H1 (cell line): ENCODE results near the gene ZFYVE27. TPM values are rescaled to one million over a fixed set of nuclear protein-coding genes. Genes with fewer than 3 reads are reported as not detected.

Source experiments
- CTCF ChIA-PET: fragments of 300-600 bp; sonication (Branson Sonifier 250); formaldehyde crosslinking; loops from one replicate; lab custom pipeline; 2021; ENCODE audit not compliant: partially characterized antibody; lab: Charles Lee
- POLR2A ChIA-PET: fragments of 300-600 bp; sonication (Branson Sonifier 250); formaldehyde crosslinking; loops from one replicate; lab custom pipeline; 2021; ENCODE audit warnings: inconsistent platforms; ENCODE audit not compliant: partially characterized antibody; lab: Charles Lee
- DNase-seq, 2 experiments: peaks; one replicate each; pipeline versions ENCODE4 v3.0.0 to v3.0.0-alpha.2; 2010 to 2022; ENCODE audit warnings: low spot score in 2 of 2, low read depth in 1 of 2, mixed read lengths in 1 of 2
- FAIRE-seq: peaks from 2 replicates; lab custom pipeline; 2011; peaks lifted over from hg19 to GRCh38; lab: Jason Lieb, UNC
- H2AFZ ChIP-seq: 2 replicates; pipeline ENCODE4 v1.8.1; 2012; ENCODE audit warnings: low read length, inconsistent platforms
- H2AK5ac ChIP-seq: 2 replicates; pipeline ENCODE4 v1.6.1; 2013; ENCODE audit warnings: low read depth, low read length
- H2BK120ac ChIP-seq: replicated peaks from 2 replicates; pipeline ENCODE3; 2013; ENCODE audit warnings: low read depth, low read length, inconsistent platforms
- H2BK12ac ChIP-seq: 2 replicates; pipeline ENCODE4 v1.6.1; 2013; ENCODE audit warnings: low read depth, low read length
- H2BK15ac ChIP-seq: 2 replicates; pipeline ENCODE4 v1.6.1; 2013; ENCODE audit warnings: low read length
- H2BK20ac ChIP-seq: 2 replicates; pipeline ENCODE4 v1.6.1; 2013; ENCODE audit warnings: low read length
- H2BK5ac ChIP-seq: 2 replicates; pipeline ENCODE4 v1.6.1; 2013; ENCODE audit warnings: low read depth, low read length
- H3K14ac ChIP-seq: 2 replicates; pipeline ENCODE4 v1.6.1; 2013; ENCODE audit warnings: inconsistent platforms; ENCODE audit not compliant: insufficient read length
- H3K18ac ChIP-seq: 2 replicates; pipeline ENCODE4 v1.6.1; 2013; ENCODE audit warnings: low read length; ENCODE audit errors: extremely low read depth
- H3K23ac ChIP-seq: 2 replicates; pipeline ENCODE4 v1.6.1; 2013; ENCODE audit warnings: inconsistent platforms; ENCODE audit not compliant: insufficient read length
- H3K23me2 ChIP-seq: 2 replicates; pipeline ENCODE4 v1.6.1; 2013; ENCODE audit warnings: low read depth, low read length
- H3K27ac ChIP-seq: 2 replicates; pipeline ENCODE4 v1.6.1; 2011; ENCODE audit warnings: low read depth, low read length, inconsistent platforms
- H3K27me3 ChIP-seq, 4 experiments: replicated peaks in 1 of 4; 1 replicate in 1 of 4; 2 replicates in 3 of 4; pipeline versions ENCODE4 v1.6.1 to v1.8.1; 2011 to 2013; ENCODE audit warnings: low read length in 3 of 4, mild to moderate bottlenecking in 3 of 4, inconsistent platforms in 2 of 4, mixed read lengths in 2 of 4, moderate library complexity in 1 of 4; ENCODE audit not compliant: control insufficient read depth in 3 of 4, insufficient read depth in 3 of 4; ENCODE audit errors: extremely low read depth in 1 of 4
- H3K36me3 ChIP-seq, 4 experiments: 2 replicates each; pipeline versions ENCODE4 v1.6.1 to v1.8.1; 2011 to 2013; ENCODE audit warnings: mild to moderate bottlenecking in 4 of 4, low read length in 3 of 4, moderate library complexity in 2 of 4, control low read depth in 1 of 4, inconsistent platforms in 1 of 4; ENCODE audit not compliant: insufficient read depth in 4 of 4, control insufficient read depth in 2 of 4
- H3K4ac ChIP-seq: replicated peaks from 2 replicates; pipeline ENCODE3; 2013; ENCODE audit warnings: low read length, low read depth, mixed read lengths, inconsistent platforms; ENCODE audit not compliant: insufficient read length
- H3K4me1 ChIP-seq, 4 experiments: replicated peaks in 1 of 4; 1 replicate in 1 of 4; 2 replicates in 3 of 4; pipeline versions ENCODE4 v1.6.1 to v1.8.1; 2011 to 2013; ENCODE audit warnings: low read length in 3 of 4, inconsistent platforms in 2 of 4, mixed read lengths in 1 of 4; ENCODE audit not compliant: insufficient read depth in 4 of 4, control insufficient read depth in 3 of 4
- H3K4me2 ChIP-seq, 2 experiments: 2 replicates each; pipeline versions ENCODE4 v1.6.1 to v1.8.1; 2011 to 2013; ENCODE audit warnings: low read depth in 2 of 2, low read length in 2 of 2, control low read depth in 1 of 2, inconsistent platforms in 1 of 2, mild to moderate bottlenecking in 1 of 2; ENCODE audit not compliant: insufficient read depth in 1 of 2
- H3K4me3 ChIP-seq, 4 experiments: fragments of 200-600, 300-600 bp in 1 of 4; sonication (generic), shearing (Covaris generic), sonication (Bioruptor Twin) in 1 of 4; 2 replicates each; pipeline versions ENCODE4 v1.5.1 to v1.8.1; 2011 to 2016; ENCODE audit warnings: low read length in 4 of 4, low read depth in 3 of 4, control low read depth in 2 of 4, inconsistent platforms in 2 of 4, mild to moderate bottlenecking in 2 of 4, mixed read lengths in 1 of 4, moderate library complexity in 1 of 4; ENCODE audit not compliant: insufficient read depth in 2 of 4; ENCODE audit errors: extremely low read depth in 1 of 4
- H3K56ac ChIP-seq: replicated peaks from 2 replicates; pipeline ENCODE3; 2013; ENCODE audit warnings: low read depth, mild to moderate bottlenecking, mixed read lengths, low read length, inconsistent platforms; ENCODE audit not compliant: insufficient read length
- H3K79me1 ChIP-seq: 2 replicates; pipeline ENCODE4 v1.6.1; 2013; ENCODE audit warnings: low read depth, low read length, control low read depth
- H3K79me2 ChIP-seq, 2 experiments: 2 replicates each; pipeline versions ENCODE4 v1.6.1 to v1.8.1; 2012 to 2013; ENCODE audit warnings: low read length in 2 of 2, mild to moderate bottlenecking in 2 of 2, inconsistent platforms in 1 of 2; ENCODE audit not compliant: insufficient read depth in 2 of 2, control insufficient read depth in 1 of 2
- H3K9ac ChIP-seq, 4 experiments: replicated peaks in 1 of 4; 1 replicate in 1 of 4; 2 replicates in 3 of 4; pipeline versions ENCODE4 v1.6.1 to v1.8.1; 2011 to 2013; ENCODE audit warnings: low read depth in 3 of 4, low read length in 3 of 4, control low read depth in 2 of 4, mild to moderate bottlenecking in 2 of 4, moderate library complexity in 2 of 4, inconsistent platforms in 1 of 4; ENCODE audit errors: extremely low read depth in 1 of 4
- H3K9me3 ChIP-seq, 2 experiments: 2 replicates each; pipeline versions ENCODE4 v1.6.1 to v1.8.1; 2012 to 2013; ENCODE audit warnings: mild to moderate bottlenecking in 2 of 2, moderate library complexity in 2 of 2, control low read depth in 1 of 2, inconsistent platforms in 1 of 2, low read depth in 1 of 2, low read length in 1 of 2, mixed read lengths in 1 of 2; ENCODE audit not compliant: insufficient read depth in 2 of 2
- H4K20me1 ChIP-seq, 2 experiments: replicated peaks in 1 of 2; 2 replicates each; pipeline versions ENCODE3 to v1.8.1; 2011 to 2013; ENCODE audit warnings: inconsistent platforms in 2 of 2, low read length in 2 of 2, mild to moderate bottlenecking in 1 of 2; ENCODE audit not compliant: insufficient read depth in 2 of 2, control insufficient read depth in 1 of 2
- H4K5ac ChIP-seq: 2 replicates; pipeline ENCODE4 v1.6.1; 2013; ENCODE audit warnings: low read length, low read depth, mixed read lengths, inconsistent platforms; ENCODE audit not compliant: insufficient read length
- H4K8ac ChIP-seq: 2 replicates; pipeline ENCODE4 v1.8.0; 2013; ENCODE audit warnings: mild to moderate bottlenecking, moderate library complexity, low read length, inconsistent platforms; ENCODE audit not compliant: insufficient read depth; ENCODE audit errors: extremely low read depth
- H4K91ac ChIP-seq: replicated peaks from 2 replicates; pipeline ENCODE3; 2013; ENCODE audit warnings: low read length, mixed read lengths, inconsistent platforms; ENCODE audit not compliant: insufficient read length
- TAF7 ChIP-seq: optimal IDR thresholded peaks from 2 replicates; pipeline ENCODE3; 2011; ENCODE audit warnings: low read depth, mild to moderate bottlenecking, inconsistent platforms, low read length, moderate library complexity, borderline replicate concordance
- whole genome bisulfite sequencing, 2 experiments: shearing (Covaris generic) in 1 of 2; methylation state at CpG; one replicate each; pipeline versions ENCODE4 v1.1.6 to v1.1.7; 2013 to 2015; ENCODE audit warnings: low lambda C conversion rate in 2 of 2, mixed read lengths in 2 of 2, inconsistent platforms in 1 of 2, low coverage in 1 of 2, missing lambda C conversion rate in 1 of 2; ENCODE audit not compliant: insufficient replicate concordance in 2 of 2, insufficient coverage in 1 of 2, insufficient read length in 1 of 2; ENCODE audit errors: extremely low coverage in 1 of 2, missing lambda C conversion rate in 1 of 2; 5-methylcytosine and 5-hydroxymethylcytosine counted together
- polyA plus RNA-seq, 7 experiments: library from polyadenylated mRNA; depleted of rRNA in 3 of 7; stranded (reverse) in 5 of 7; unstranded in 2 of 7; fragments of >200 nt in 5 of 7; fragments of 200-250 nt in 2 of 7; gene quantifications; 1 replicate in 5 of 7; 2 replicates in 1 of 7; 4 replicates in 1 of 7; pipeline versions ENCODE4 v1.2.1 to v1.2.3, GENCODE V29; 2011 to 2013; ENCODE audit warnings: missing spikeins in 2 of 7, mixed read lengths in 2 of 7
- total RNA-seq: library from RNA; stranded (reverse); fragmentation: NEBNext Ultra II Directional; extraction: Animal tissue kit (Norgen Biotek cat#: 25700); gene quantifications from 2 replicates; pipeline ENCODE4 v1.2.1, GENCODE V29; 2021

Gene ZFYVE27
- total and polyA plus RNA-seq, 2 of the 8 experiments (the other 6 are each of a cell fraction or from before 2014, with no cell fraction given): 16.6 to 19.8 TPM

GRCh38 chr10:97755718-97756117, 18.8 kb downstream of the ZFYVE27 start:
- Histone ChIP-seq H3K27me3 (no peaks in the 10 kb centered on the region), H3K9me3 (no peaks in the 10 kb centered on the region), H3K27ac (no peak overlapping the region), H3K4me2 (no peak overlapping the region)
- no peak for TF ChIP-seq TAF7
- TF ChIP-seq, all 59 proteins: peak for 0
- ChIA-PET CTCF (interaction anchor here (0.8 to 8.5 kb wide), 6 partner anchors 10 to 115 kb away, joined by 3 to 77 read pairs (median 4); no protein-coding TSS in a partner anchor), POLR2A (interaction anchor here (1.0 to 2.3 kb wide), 3 partner anchors 8 to 19 kb away, joined by 4 to 6 read pairs (median 6); partner anchors contain the start of gene ZFYVE27)
- no peak overlapping the region for H3K18ac ChIP-seq
- H3K4ac ChIP-seq: no peak overlapping the region
- no peak overlapping the region for H2BK12ac ChIP-seq
- H2BK15ac ChIP-seq: no peak overlapping the region
- WGBS, 2 experiments: 100% methylated on average over 6 of the region's 6 CpGs; no CpG with 5 or more reads in 1 of the 2 experiments
- H2AK5ac ChIP-seq: no peak overlapping the region
- no peaks in the 10 kb centered on the region for H3K23me2 ChIP-seq
- H3K4me3 ChIP-seq: no peak overlapping the region
- H3K4me1 ChIP-seq: 0 out of 7 replicates have a peak, but pooled peaks cover 0 to 2% (median 0%) of the 10 kb centered on the region in 4 experiments
- FAIRE-seq (no peak), DNase-seq (no peak)
- H2BK5ac ChIP-seq: no peak overlapping the region
- no peak overlapping the region for H2BK20ac ChIP-seq
- peaks cover 11 to 45% (median 44%) of the 10 kb centered on the region in 4 experiments for H3K36me3 ChIP-seq
- no peak overlapping the region for H3K9ac ChIP-seq
- no peaks in the 10 kb centered on the region for H3K79me2 ChIP-seq
- no peak overlapping the region for H2AFZ ChIP-seq
- H3K23ac ChIP-seq: no peak overlapping the region
- H4K91ac ChIP-seq: no peak overlapping the region
- no peak overlapping the region; the same call in 1 of the 2 replicates for H4K8ac ChIP-seq
- no peak overlapping the region for H3K14ac ChIP-seq
- peaks cover 1 to 8% of the 10 kb centered on the region in 2 experiments for H4K20me1 ChIP-seq
- no peak overlapping the region for H4K5ac ChIP-seq
- H3K79me1 ChIP-seq: no peaks in the 10 kb centered on the region; the same call in 1 of the 2 replicates
- H3K56ac ChIP-seq: no peak overlapping the region
- H2BK120ac ChIP-seq: no peak overlapping the region
